ENCODE measurements around the gene TK2.

GRCh38 chr16:66523861-66524354, 26.0 kb downstream of the TK2 start:
- no peak for TF ChIP-seq CTCF (IDR thresholded peaks at IDR 0.05)
- TF ChIP-seq POLR2A (IDR thresholded peaks at IDR 0.05), result no peak
- no peak for TF ChIP-seq POLR2AphosphoS5 (IDR thresholded peaks at IDR 0.05)

Data from prostate gland (tissue), 2 donors.